H9 (cell line): ENCODE results near the gene GPR146. TPM values are rescaled to one million over a fixed set of nuclear protein-coding genes. Genes with fewer than 3 reads are reported as not detected.

ENCODE experiments used
- DNase-seq: peaks from one replicate; pipeline ENCODE4 v3.0.0-alpha.2; 2017
- H2AFZ ChIP-seq: one replicate; pipeline ENCODE4 v1.6.1; 2013; ENCODE audit warnings: mild to moderate bottlenecking, low read length, control low read depth, moderate library complexity
- H2AK5ac ChIP-seq: 2 replicates; pipeline ENCODE4 v1.6.1; 2013; ENCODE audit warnings: low read length, control low read depth, mixed read lengths; ENCODE audit not compliant: insufficient read length
- H2BK120ac ChIP-seq: one replicate; pipeline ENCODE4 v1.6.1; 2013; ENCODE audit warnings: low read depth, mild to moderate bottlenecking, low read length, control low read depth, inconsistent platforms; ENCODE audit not compliant: poor library complexity, severe bottlenecking
- H2BK12ac ChIP-seq: 2 replicates; pipeline ENCODE4 v1.6.1; 2013; ENCODE audit warnings: low read length, control low read depth, mixed read lengths, low read depth; ENCODE audit not compliant: insufficient read length
- H2BK15ac ChIP-seq: 2 replicates; pipeline ENCODE4 v1.6.1; 2013; ENCODE audit warnings: low read depth, low read length, control low read depth
- H2BK20ac ChIP-seq: one replicate; pipeline ENCODE4 v1.6.1; 2013; ENCODE audit warnings: low read depth, mild to moderate bottlenecking, low read length, control low read depth, inconsistent platforms; ENCODE audit not compliant: poor library complexity, severe bottlenecking
- H2BK5ac ChIP-seq: 2 replicates; pipeline ENCODE4 v1.6.1; 2013; ENCODE audit warnings: low read length, control low read depth, mixed read lengths; ENCODE audit not compliant: insufficient read length
- H3K14ac ChIP-seq: 2 replicates; pipeline ENCODE4 v1.6.1; 2013; ENCODE audit warnings: low read length, control low read depth; ENCODE audit not compliant: insufficient read depth
- H3K18ac ChIP-seq: 2 replicates; pipeline ENCODE4 v1.6.1; 2013; ENCODE audit warnings: low read depth, mild to moderate bottlenecking, mixed read lengths, low read length, control low read depth; ENCODE audit not compliant: insufficient read length
- H3K23ac ChIP-seq: 2 replicates; pipeline ENCODE4 v1.6.1; 2013; ENCODE audit warnings: low read length, control low read depth, mixed read lengths, low read depth; ENCODE audit not compliant: insufficient read length
- H3K23me2 ChIP-seq: 2 replicates; pipeline ENCODE4 v1.6.1; 2013; ENCODE audit warnings: low read depth, mild to moderate bottlenecking, mixed read lengths, low read length, control low read depth; ENCODE audit not compliant: insufficient read length, poor library complexity, severe bottlenecking
- H3K27ac ChIP-seq: 2 replicates; pipeline ENCODE4 v1.5.1; 2013; ENCODE audit warnings: low read length, control low read depth, mixed read lengths, low read depth; ENCODE audit not compliant: insufficient read length
- H3K27me3 ChIP-seq: 2 replicates; pipeline ENCODE4 v1.6.1; 2013; ENCODE audit warnings: low read length, control low read depth, inconsistent platforms; ENCODE audit not compliant: insufficient read depth
- H3K4ac ChIP-seq: 2 replicates; pipeline ENCODE4 v1.6.1; 2013; ENCODE audit warnings: low read depth, mild to moderate bottlenecking, control low read depth, inconsistent platforms, low read length, moderate library complexity
- H3K4me1 ChIP-seq: 2 replicates; pipeline ENCODE4 v1.6.1; 2013; ENCODE audit warnings: low read length, control low read depth, inconsistent platforms; ENCODE audit not compliant: insufficient read depth
- H3K4me2 ChIP-seq: 2 replicates; pipeline ENCODE4 v1.6.1; 2013; ENCODE audit warnings: low read length, control low read depth, mixed read lengths; ENCODE audit not compliant: insufficient read length, insufficient read depth
- H3K56ac ChIP-seq: 2 replicates; pipeline ENCODE4 v1.6.1; 2013; ENCODE audit warnings: low read depth, mild to moderate bottlenecking, mixed read lengths, low read length, control low read depth; ENCODE audit not compliant: insufficient read length
- H3K79me1 ChIP-seq: 2 replicates; pipeline ENCODE4 v1.6.1; 2013; ENCODE audit warnings: low read depth, mild to moderate bottlenecking, moderate library complexity, low read length, control low read depth, inconsistent platforms; ENCODE audit not compliant: insufficient read depth, poor library complexity, severe bottlenecking
- H3K79me2 ChIP-seq: 2 replicates; pipeline ENCODE4 v1.6.1; 2013; ENCODE audit warnings: low read length, control low read depth, inconsistent platforms; ENCODE audit not compliant: insufficient read depth
- H3K9ac ChIP-seq: 2 replicates; pipeline ENCODE4 v1.6.1; 2013; ENCODE audit warnings: low read length, control low read depth, mixed read lengths; ENCODE audit not compliant: insufficient read length; ENCODE audit errors: extremely low read depth
- H3K9me3 ChIP-seq: one replicate; pipeline ENCODE4 v1.6.1; 2013; ENCODE audit warnings: low read depth, low read length, inconsistent platforms; ENCODE audit not compliant: control insufficient read depth
- H3T11ph ChIP-seq: one replicate; pipeline ENCODE4 v1.6.1; 2013; ENCODE audit warnings: mild to moderate bottlenecking, low read length, control low read depth, inconsistent platforms
- H4K20me1 ChIP-seq: one replicate; pipeline ENCODE4 v1.6.1; 2013; ENCODE audit not compliant: control insufficient read depth, insufficient read length, insufficient read depth
- H4K5ac ChIP-seq: 2 replicates; pipeline ENCODE4 v1.6.1; 2013; ENCODE audit warnings: low read depth, mild to moderate bottlenecking, mixed read lengths, low read length, control low read depth; ENCODE audit not compliant: insufficient read length
- H4K8ac ChIP-seq: replicated peaks from 2 replicates; pipeline ENCODE4 v1.6.1; 2013; ENCODE audit warnings: low read length, control low read depth, mixed read lengths, low read depth; ENCODE audit not compliant: insufficient read length
- H4K91ac ChIP-seq: 2 replicates; pipeline ENCODE4 v1.6.1; 2013; ENCODE audit warnings: low read depth, mild to moderate bottlenecking, moderate library complexity, mixed read lengths, low read length, control low read depth; ENCODE audit not compliant: insufficient read length
- H3K27ac Mint-ChIP-seq, 3 experiments: 2 replicates in 2 of 3; 3 replicates in 1 of 3; pipeline ENCODE4 v1.8.0; 2020 to 2021; ENCODE audit warnings: mixed read lengths in 3 of 3, mild to moderate bottlenecking in 1 of 3, moderate library complexity in 1 of 3
- H3K27me3 Mint-ChIP-seq: 2 replicates; pipeline ENCODE4 v1.8.0; 2021; ENCODE audit warnings: low read depth, mild to moderate bottlenecking, moderate library complexity, mixed read lengths
- H3K36me3 Mint-ChIP-seq, 3 experiments: 2 replicates in 2 of 3; 3 replicates in 1 of 3; pipeline ENCODE4 v1.8.0; 2020 to 2021; ENCODE audit warnings: low read depth in 3 of 3, mixed read lengths in 3 of 3; ENCODE audit not compliant: insufficient read depth in 1 of 3
- H3K4me1 Mint-ChIP-seq, 2 experiments: 2 replicates each; pipeline ENCODE4 v1.8.0; 2020; ENCODE audit warnings: mixed read lengths in 2 of 2
- H3K4me3 Mint-ChIP-seq, 2 experiments: 2 replicates in 1 of 2; 3 replicates in 1 of 2; pipeline ENCODE4 v1.8.0; 2020 to 2021; ENCODE audit warnings: mild to moderate bottlenecking in 2 of 2, mixed read lengths in 2 of 2, moderate library complexity in 1 of 2
- H3K9me3 Mint-ChIP-seq, 2 experiments: 2 replicates in 1 of 2; 3 replicates in 1 of 2; pipeline ENCODE4 v1.8.0; 2020; ENCODE audit warnings: mild to moderate bottlenecking in 2 of 2, mixed read lengths in 2 of 2, moderate library complexity in 1 of 2
- CTCF ChIP-seq: fragments of 200-600 bp; sonication (generic); conservative IDR thresholded peaks from 3 replicates; pipeline ENCODE4 v1.8.0; 2021; ENCODE audit warnings: antibody characterized with exemption, mild to moderate bottlenecking
- WGBS: extraction: QIAGEN DNeasy Blood & Tissue Kit; methylation state at CpG from one replicate; pipeline ENCODE4 v1.1.7; 2013; ENCODE audit warnings: missing lambda C conversion rate, low lambda C conversion rate, mixed read lengths; ENCODE audit not compliant: insufficient read length; ENCODE audit errors: extremely low coverage; 5-methylcytosine and 5-hydroxymethylcytosine counted together
- total RNA-seq: library from RNA; stranded (reverse); gene quantifications from 2 replicates; pipeline ENCODE4 v1.2.1, GENCODE V29; 2021

The GPR146 gene
- total RNA-seq, 1 experiment from 2014 or later, result 1.4 TPM

GRCh38 chr7:1021931-1022330 is 22.4 kb upstream of the GPR146 start:
- no peak overlapping the region for H2BK5ac ChIP-seq
- TF ChIP-seq CTCF, result no peak
- peaks cover 4 to 37% (median 10%) of the 10 kb centered on the region in 3 experiments for H3K36me3 Mint-ChIP-seq
- no peak overlapping the region for H2AFZ ChIP-seq
- H3K27ac Mint-ChIP-seq, result no peak overlapping the region
- H2AK5ac ChIP-seq, result no peak overlapping the region
- no peak overlapping the region for H3T11ph ChIP-seq
- no peak overlapping the region for H3K23ac ChIP-seq
- no peak overlapping the region for H3K56ac ChIP-seq
- no peaks in the 10 kb centered on the region for H3K9me3 ChIP-seq
- no peak overlapping the region for H3K27ac ChIP-seq
- no peak overlapping the region for H2BK20ac ChIP-seq
- H3K4me3 Mint-ChIP-seq, result no peak overlapping the region
- H3K18ac ChIP-seq, result no peak overlapping the region
- no peaks in the 10 kb centered on the region for H3K9me3 Mint-ChIP-seq
- no peak overlapping the region for H4K5ac ChIP-seq
- no peaks in the 10 kb centered on the region for H3K27me3 ChIP-seq
- DNase-seq, result no peak
- no CpG with 5 or more reads among the region's 25 CpGs for WGBS
- H3K4me1 ChIP-seq, result no peaks in the 10 kb centered on the region
- H2BK15ac ChIP-seq, result no peak overlapping the region
- no peak overlapping the region for H3K4me2 ChIP-seq
- H4K8ac ChIP-seq, result no peak overlapping the region
- no peak overlapping the region for H4K91ac ChIP-seq
- peaks cover 2 to 5% of the 10 kb centered on the region in 2 experiments; a peak in 3 of 4 replicates for H3K4me1 Mint-ChIP-seq
- H2BK12ac ChIP-seq, result no peak overlapping the region
- H3K27me3 Mint-ChIP-seq, result no peaks in the 10 kb centered on the region
- no peaks in the 10 kb centered on the region for H3K79me1 ChIP-seq
- no peak overlapping the region for H2BK120ac ChIP-seq
- H3K79me2 ChIP-seq, result no peaks in the 10 kb centered on the region
- no peak overlapping the region for H3K14ac ChIP-seq
- H4K20me1 ChIP-seq, result no peaks in the 10 kb centered on the region
- no peak overlapping the region for H3K9ac ChIP-seq
- H3K23me2 ChIP-seq, result no peaks in the 10 kb centered on the region
- no peak overlapping the region for H3K4ac ChIP-seq
